ENCODE data around the gene EML3. TPM values are rescaled to one million over a fixed set of nuclear protein-coding genes. Genes with fewer than 3 reads are reported as not detected.
A peak's percentile ranks its signal among the peaks of the same experiment; 100 is the strongest.

EML3 gene
- total and polyA plus RNA-seq, 2 of the 13 experiments (the other 11 are each of a cell fraction or from before 2014, with no cell fraction given), result 10.6 to 12.3 TPM

GRCh38 chr11:62601372-62602140, 11.0 kb downstream of the EML3 start, which contains the start of gene MTA2 (continued):
- TF ChIP-seq NR2C2 (CRISPR knock-in tag; IDR thresholded peaks at IDR 0.05; ENCODE audit: borderline replicate concordance) (no peak; the same call in 1 of the 2 replicates), ZNF672 (CRISPR knock-in tag; IDR thresholded peaks at IDR 0.05) (no peak), ZNF496 (CRISPR knock-in tag; IDR thresholded peaks at IDR 0.05; ENCODE audit: insufficient replicate concordance) (no peak), ONECUT2 (CRISPR knock-in tag; IDR thresholded peaks at IDR 0.05) (no peak), ZNF431 (CRISPR knock-in tag; IDR thresholded peaks at IDR 0.05; ENCODE audit: borderline replicate concordance, low read depth) (no peak), ZNF556 (CRISPR knock-in tag; IDR thresholded peaks at IDR 0.05; ENCODE audit: borderline replicate concordance) (no peak), ARNT2 (CRISPR knock-in tag; IDR thresholded peaks at IDR 0.05; ENCODE audit: low read depth) (peak; percentile 61), SAP130 (CRISPR knock-in tag; IDR thresholded peaks at IDR 0.05; ENCODE audit: low read depth) (peak; percentile 79), IRF2 (CRISPR knock-in tag; IDR thresholded peaks at IDR 0.05) (no peak), PBX3 (CRISPR knock-in tag; IDR thresholded peaks at IDR 0.05; ENCODE audit: borderline replicate concordance) (no peak), ZNF839 (CRISPR knock-in tag; IDR thresholded peaks at IDR 0.05; ENCODE audit: borderline replicate concordance) (no peak), ARID3A (IDR thresholded peaks at IDR 0.05; ENCODE audit: low read depth, low read length) (no peak), ZNF746 (CRISPR knock-in tag; IDR thresholded peaks at IDR 0.05) (no peak), ZNF7 (CRISPR knock-in tag; IDR thresholded peaks at IDR 0.05) (no peak), ZNF101 (CRISPR knock-in tag; IDR thresholded peaks at IDR 0.05; ENCODE audit: borderline replicate concordance, low read depth) (no peak), TMF1 (CRISPR knock-in tag; IDR thresholded peaks at IDR 0.05; ENCODE audit: low read depth) (no peak), SRSF9 (IDR thresholded peaks at IDR 0.05; ENCODE audit: borderline replicate concordance, insufficient read depth, low read depth, low read length, poor library complexity, severe bottlenecking) (no peak), ZSCAN5A (CRISPR knock-in tag; IDR thresholded peaks at IDR 0.05; ENCODE audit: borderline replicate concordance) (no peak), SRF (IDR thresholded peaks at IDR 0.05; ENCODE audit: low read depth, low read length) (no peak), UBTF (CRISPR knock-in tag; IDR thresholded peaks at IDR 0.05) (peak; percentile 92; the same call in 1 of the 2 replicates), ZNF224 (CRISPR knock-in tag; IDR thresholded peaks at IDR 0.05) (peak; percentile 96), ZNF747 (CRISPR knock-in tag; IDR thresholded peaks at IDR 0.05; ENCODE audit: borderline replicate concordance) (peak; percentile 70; the same call in 1 of the 2 replicates), ZC3H4 (CRISPR knock-in tag; IDR thresholded peaks at IDR 0.05; ENCODE audit: borderline replicate concordance) (no peak), TGIF2 (CRISPR knock-in tag; IDR thresholded peaks at IDR 0.05) (no peak)

Data from HepG2 (cell line).